A673 (cell line): ENCODE data around the gene B4GALNT3. TPM values are rescaled to one million over a fixed set of nuclear protein-coding genes. Genes with fewer than 3 reads are reported as not detected.

Experiments
- BruUV-seq: library from RNA; stranded (reverse); fragments of 400-500 nt; replicated peaks from 2 replicates; lab custom pipeline; 2021; lab: Mats Ljungman, UMichigan
- CTCF ChIA-PET: fragments of 300-600 bp; sonication (Branson Sonifier 250); formaldehyde crosslinking; loops from one replicate; lab custom pipeline; 2022; ENCODE audit warnings: antibody characterized with exemption; lab: Charles Lee
- POLR2A ChIA-PET: fragments of 300-600 bp; sonication (Branson Sonifier 250); formaldehyde crosslinking; loops from one replicate; lab custom pipeline; 2022; ENCODE audit warnings: antibody characterized with exemption; ENCODE audit not compliant: low non-redundant PET; lab: Charles Lee
- DNase-seq: peaks from one replicate; pipeline ENCODE4 v3.0.0-alpha.2; 2015; ENCODE audit warnings: low spot score
- H3K27ac ChIP-seq: fragments of 200-600 bp; sonication (generic); 2 replicates; pipeline ENCODE4 v1.5.1; 2016; ENCODE audit warnings: mixed run types, low read depth, mild to moderate bottlenecking, mixed read lengths, antibody characterized with exemption, low read length; ENCODE audit not compliant: poor library complexity, severe bottlenecking
- H3K27me3 ChIP-seq: fragments of 200-600 bp; sonication (generic); replicated peaks from 2 replicates; pipeline ENCODE4 v1.6.1; 2017; ENCODE audit warnings: mixed run types, low read depth, mild to moderate bottlenecking, mixed read lengths, antibody characterized with exemption, low read length; ENCODE audit not compliant: insufficient read depth, poor library complexity
- H3K36me3 ChIP-seq: fragments of 200-600 bp; sonication (generic); 2 replicates; pipeline ENCODE4 v1.6.1; 2016; ENCODE audit warnings: mixed run types, mild to moderate bottlenecking, mixed read lengths, antibody characterized with exemption, low read length; ENCODE audit not compliant: insufficient read depth, poor library complexity, severe bottlenecking
- H3K4me1 ChIP-seq: fragments of 200-600 bp; sonication (generic); 2 replicates; pipeline ENCODE4 v1.6.1; 2017; ENCODE audit warnings: mixed run types, mild to moderate bottlenecking, mixed read lengths, antibody characterized with exemption, low read length; ENCODE audit not compliant: insufficient read depth, poor library complexity, severe bottlenecking
- H3K4me3 ChIP-seq: fragments of 200-600 bp; sonication (generic); 2 replicates; pipeline ENCODE4 v1.5.1; 2016; ENCODE audit warnings: low read depth, mixed run types, mild to moderate bottlenecking, mixed read lengths, low read length; ENCODE audit not compliant: poor library complexity, severe bottlenecking
- H3K9me3 ChIP-seq: fragments of 200-600 bp; sonication (generic); 2 replicates; pipeline ENCODE4 v1.6.1; 2016; ENCODE audit warnings: mixed run types, low read depth, mild to moderate bottlenecking, mixed read lengths, antibody characterized with exemption, low read length; ENCODE audit not compliant: poor library complexity, severe bottlenecking
- CTCF ChIP-seq: fragments of 300-800, 200-600 bp; sonication (generic); conservative IDR thresholded peaks from 2 replicates; pipeline ENCODE4 v1.5.1; 2017; ENCODE audit warnings: low read depth, mild to moderate bottlenecking, antibody characterized with exemption, low read length, moderate library complexity, mixed read lengths
- EZH2 ChIP-seq: fragments of 200-600 bp; sonication (generic); IDR thresholded peaks from 2 replicates; pipeline ENCODE4 v1.6.1; 2017; ENCODE audit warnings: borderline replicate concordance, low read depth, mild to moderate bottlenecking, mixed read lengths, antibody characterized with exemption, low read length; ENCODE audit not compliant: poor library complexity, severe bottlenecking
- intact Hi-C: fragments of 100-400 bp; cut with micrococcal nuclease; formaldehyde crosslinking; loops from one replicate; pipeline ENCODE4 v1.10.0; 2022; ENCODE audit not compliant: unreplicated experiment
- total RNA-seq: library from RNA; stranded (reverse); gene quantifications from 2 replicates; pipeline ENCODE4 v1.2.3, GENCODE V29; 2021

The B4GALNT3 gene
- total RNA-seq, 1 experiment from 2014 or later: 19.4 TPM

DNA sequence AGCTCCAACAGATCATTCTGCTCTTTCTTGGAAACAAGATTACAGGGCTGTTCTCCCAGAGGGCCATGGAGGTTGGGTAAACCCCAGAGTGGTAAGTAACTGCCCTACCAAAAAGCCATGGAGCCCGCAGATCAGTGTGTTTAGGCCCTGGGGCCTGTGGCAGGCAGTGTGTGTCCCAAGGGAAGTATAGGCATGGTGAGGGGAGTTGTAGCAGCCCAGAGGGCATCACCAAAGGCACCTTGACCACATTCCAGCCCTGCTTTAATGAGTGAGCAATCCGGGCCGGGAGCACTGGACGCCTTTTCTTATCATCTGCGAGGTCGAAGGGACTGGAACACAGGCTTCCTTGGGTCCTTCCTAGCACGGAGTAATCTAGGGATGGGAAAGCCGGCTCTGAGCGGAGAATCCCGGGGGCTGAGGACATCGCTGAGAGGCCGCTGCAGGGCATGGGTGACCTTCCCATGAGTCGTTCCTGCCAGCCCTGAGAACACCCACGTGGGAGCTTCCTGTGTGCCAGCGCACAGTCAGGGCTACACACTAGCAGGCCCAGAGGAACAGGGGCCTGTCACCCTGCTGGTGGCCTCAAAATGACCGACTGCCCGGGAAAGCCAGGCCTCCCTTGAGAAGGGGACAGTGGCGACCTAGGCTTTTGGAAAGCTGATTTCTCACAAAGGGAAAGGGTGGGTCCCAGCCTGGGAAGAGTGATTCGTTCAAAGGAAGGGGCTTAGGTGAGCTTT, 112.2 kb downstream of the B4GALNT3 start:
- peaks cover 7% of the 10 kb centered on the region for H3K4me1 ChIP-seq
- DNase-seq: no peak
- ChIA-PET POLR2A (no interaction called here), CTCF (no interaction called here)
- H3K27ac ChIP-seq: no peak overlapping the region
- no peak overlapping the region for H3K4me3 ChIP-seq
- no peaks in the 10 kb centered on the region for H3K36me3 ChIP-seq
- no peaks in the 10 kb centered on the region for H3K27me3 ChIP-seq
- BruUV-seq: no TSS peak
- H3K9me3 ChIP-seq: peaks cover 3% of the 10 kb centered on the region
- TF ChIP-seq EZH2 (no peak), CTCF (no peak)
- intact Hi-C loops: loop anchor here (2.0 kb wide), 1 partner anchor 1011 kb away; no protein-coding TSS in a partner anchor

DNA sequence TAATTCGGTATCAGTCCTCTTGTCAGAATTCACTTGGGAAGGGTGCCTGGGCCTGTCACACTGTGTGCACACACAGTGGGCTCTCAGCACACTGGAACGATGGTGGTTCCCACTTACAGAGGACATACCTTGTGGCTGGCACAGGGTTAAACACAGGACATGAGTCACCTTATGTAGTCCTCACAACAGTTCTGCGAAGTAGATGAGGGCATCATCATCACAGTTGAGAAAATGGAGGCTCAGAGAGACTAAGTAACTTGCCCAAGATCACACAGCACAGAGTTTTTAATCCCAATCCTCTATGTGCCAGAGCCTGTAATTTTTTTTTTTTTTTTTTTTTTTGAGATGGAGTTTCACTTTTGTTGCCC, 112.8 kb downstream of the B4GALNT3 start:
- Histone ChIP-seq H3K27ac (no peak overlapping the region), H3K9me3 (peaks cover 3% of the 10 kb centered on the region), H3K36me3 (no peaks in the 10 kb centered on the region), H3K4me1 (peaks cover 7% of the 10 kb centered on the region), H3K4me3 (no peak overlapping the region), H3K27me3 (no peaks in the 10 kb centered on the region)
- CTCF ChIA-PET: interaction anchor here (0.6 to 0.7 kb wide), 2 partner anchors 331 to 521 kb away, joined by 3 to 8 read pairs; no protein-coding TSS in a partner anchor
- intact Hi-C loops: no loop called here
- TF ChIP-seq CTCF (no peak), EZH2 (no peak)
- no TSS peak for BruUV-seq
- POLR2A ChIA-PET: no interaction called here
- no peak for DNase-seq

GRCh38 chr12:573232-573631, 113.5 kb downstream of the B4GALNT3 start:
- BruUV-seq: no TSS peak
- CTCF ChIA-PET: interaction anchor here (0.6 to 0.7 kb wide), 2 partner anchors 331 to 520 kb away, joined by 3 to 8 read pairs; no protein-coding TSS in a partner anchor
- no peak for DNase-seq
- H3K4me3 ChIP-seq: no peak overlapping the region
- POLR2A ChIA-PET: no interaction called here
- peaks cover 7% of the 10 kb centered on the region for H3K4me1 ChIP-seq
- H3K27me3 ChIP-seq: no peaks in the 10 kb centered on the region
- H3K27ac ChIP-seq: no peak overlapping the region
- intact Hi-C loops: no loop called here
- no peaks in the 10 kb centered on the region for H3K36me3 ChIP-seq
- H3K9me3 ChIP-seq: peaks cover 3% of the 10 kb centered on the region
- no peak for TF ChIP-seq CTCF
- no peak for TF ChIP-seq EZH2
